Activated CD4-positive, alpha-beta T cell treated with anti-CD3 and anti-CD28 coated beads, Interleukin-2, amount 10 ng/mL, durations not matched to agents 7 days and 5 days (primary cell): ENCODE results near the gene DHRS9. TPM values are rescaled to one million over a fixed set of nuclear protein-coding genes. Genes with fewer than 3 reads are reported as not detected.

ENCODE experiments used
- CTCF ChIA-PET: fragments of 350-600 bp; sonication (Branson Sonifier 250); formaldehyde crosslinking; loops from one replicate; lab custom pipeline; 2021; ENCODE audit warnings: antibody characterized with exemption; lab: Charles Lee
- POLR2A ChIA-PET: fragments of 350-600 bp; sonication (Branson Sonifier 250); formaldehyde crosslinking; loops from one replicate; lab custom pipeline; 2021; ENCODE audit warnings: antibody characterized with exemption; lab: Charles Lee
- DNase-seq: peaks from one replicate; pipeline ENCODE4 v3.0.0-alpha.2; 2020
- H3K27ac Mint-ChIP-seq: one replicate; pipeline ENCODE4 v1.8.0; 2021; ENCODE audit warnings: mild to moderate bottlenecking, moderate library complexity, mixed read lengths
- H3K27me3 Mint-ChIP-seq: one replicate; pipeline ENCODE4 v1.8.0; 2021; ENCODE audit warnings: mixed read lengths
- H3K36me3 Mint-ChIP-seq: one replicate; pipeline ENCODE4 v1.8.0; 2021; ENCODE audit warnings: low read depth, mixed read lengths
- H3K4me1 Mint-ChIP-seq: one replicate; pipeline ENCODE4 v1.8.0; 2021; ENCODE audit warnings: mixed read lengths
- H3K4me3 Mint-ChIP-seq: one replicate; pipeline ENCODE4 v1.8.0; 2021; ENCODE audit warnings: mild to moderate bottlenecking, moderate library complexity, mixed read lengths
- H3K9me3 Mint-ChIP-seq: one replicate; pipeline ENCODE4 v1.8.0; 2021; ENCODE audit warnings: mixed read lengths
- total RNA-seq, 2 experiments: library from RNA; stranded (reverse); gene quantifications; one replicate each; pipeline ENCODE4 v1.2.3, GENCODE V29; 2021

The DHRS9 gene
- not detected for total RNA-seq

- no peaks in the 10 kb centered on the region for H3K36me3 Mint-ChIP-seq
- no peaks in the 10 kb centered on the region for H3K27me3 Mint-ChIP-seq
- POLR2A ChIA-PET = no interaction called here
- peaks cover 24% of the 10 kb centered on the region for H3K4me1 Mint-ChIP-seq
- CTCF ChIA-PET = interaction anchor here (0.9 to 1.0 kb wide), 3 partner anchors 11 to 27 kb away, joined by 3 to 5 read pairs (median 4); no protein-coding TSS in a partner anchor
- no peak within 1 kb of the TSS for H3K4me3 Mint-ChIP-seq
- H3K9me3 Mint-ChIP-seq = peaks cover 5% of the 10 kb centered on the region
- H3K27ac Mint-ChIP-seq = no peak within 1 kb of the TSS
- DNase-seq = no peak
Measured at GRCh38 chr2:169069341-169069740, at the start of gene DHRS9. TSS of gene DHRS9 (plus strand) at chr2:169069563. CDS start at chr2:169081582, 12,019 bp downstream.

GRCh38 chr2:169023161-169023560 lies 46.2 kb upstream of the DHRS9 start:
- H3K9me3 Mint-ChIP-seq = no peaks in the 10 kb centered on the region
- no peaks in the 10 kb centered on the region for H3K36me3 Mint-ChIP-seq
- peaks cover 4% of the 10 kb centered on the region for H3K27me3 Mint-ChIP-seq
- no peak for DNase-seq
- no peak overlapping the region for H3K4me3 Mint-ChIP-seq
- peaks cover 10% of the 10 kb centered on the region for H3K4me1 Mint-ChIP-seq
- POLR2A ChIA-PET = no interaction called here
- CTCF ChIA-PET = interaction anchor here (0.6 kb wide), 1 partner anchor 905 kb away, joined by 4 read pairs; no protein-coding TSS in a partner anchor
- no peak overlapping the region for H3K27ac Mint-ChIP-seq

- ChIA-PET CTCF (interaction anchor here (1.1 to 1.9 kb wide), 2 partner anchors 11 to 662 kb away, joined by 3 to 5 read pairs; no protein-coding TSS in a partner anchor), POLR2A (no interaction called here)
Measured at GRCh38 chr2:169026056-169026455, 43.3 kb upstream of the DHRS9 start.

GRCh38 chr2:169027234-169027633 lies 42.1 kb upstream of the DHRS9 start:
- no peaks in the 10 kb centered on the region for H3K27me3 Mint-ChIP-seq
- no peaks in the 10 kb centered on the region for H3K36me3 Mint-ChIP-seq
- H3K27ac Mint-ChIP-seq = no peak overlapping the region
- H3K9me3 Mint-ChIP-seq = no peaks in the 10 kb centered on the region
- no peak for DNase-seq
- POLR2A ChIA-PET = no interaction called here
- H3K4me1 Mint-ChIP-seq = peaks cover 10% of the 10 kb centered on the region
- H3K4me3 Mint-ChIP-seq = no peak overlapping the region
- CTCF ChIA-PET = no interaction called here

More at GRCh38 chr2:169026056-169026455, 43.3 kb upstream of the DHRS9 start:
- no peak for DNase-seq
- Mint-ChIP-seq H3K36me3 (no peaks in the 10 kb centered on the region), H3K27me3 (no peaks in the 10 kb centered on the region), H3K4me1 (peaks cover 10% of the 10 kb centered on the region), H3K4me3 (no peak overlapping the region), H3K27ac (no peak overlapping the region), H3K9me3 (no peaks in the 10 kb centered on the region)

GRCh38 chr2:169029341-169029740 lies 40.0 kb upstream of the DHRS9 start:
- Mint-ChIP-seq H3K27me3 (no peaks in the 10 kb centered on the region), H3K27ac (no peak overlapping the region), H3K4me3 (no peak overlapping the region), H3K4me1 (peaks cover 13% of the 10 kb centered on the region), H3K9me3 (peaks cover 4% of the 10 kb centered on the region), H3K36me3 (no peaks in the 10 kb centered on the region)
- no peak for DNase-seq
- ChIA-PET POLR2A (no interaction called here), CTCF (interaction anchor here (0.6 kb wide), 1 partner anchor 1963 kb away, joined by 3 read pairs; no protein-coding TSS in a partner anchor)

- ChIA-PET CTCF (interaction anchor here (0.6 kb wide), 1 partner anchor 516 kb away, joined by 4 read pairs; no protein-coding TSS in a partner anchor), POLR2A (no interaction called here)
- Mint-ChIP-seq H3K27ac (no peak within 1 kb of the TSS), H3K9me3 (peaks cover 5% of the 10 kb centered on the region), H3K4me3 (no peak within 1 kb of the TSS), H3K4me1 (peaks cover 4% of the 10 kb centered on the region), H3K27me3 (no peaks in the 10 kb centered on the region), H3K36me3 (no peaks in the 10 kb centered on the region)
- DNase-seq = no peak
Measured at GRCh38 chr2:169031202-169031601, 38.2 kb upstream of the DHRS9 start, which contains the start of gene ABCB11. TSS of gene ABCB11 (minus strand) at chr2:169031324. CDS start at chr2:169018125, 13,199 bp downstream.

GRCh38 chr2:169034256-169034655 lies 35.1 kb upstream of the DHRS9 start:
- DNase-seq = no peak
- CTCF ChIA-PET = interaction anchor here (0.7 kb wide), 1 partner anchor 381 kb away, joined by 3 read pairs; no protein-coding TSS in a partner anchor

GRCh38 chr2:169034984-169035544 lies 34.3 kb upstream of the DHRS9 start:
- DNase-seq = no peak
- POLR2A ChIA-PET = no interaction called here
- Mint-ChIP-seq H3K27me3 (no peaks in the 10 kb centered on the region), H3K4me3 (no peak overlapping the region), H3K36me3 (no peaks in the 10 kb centered on the region), H3K9me3 (peaks cover 5% of the 10 kb centered on the region), H3K4me1 (peaks cover 7% of the 10 kb centered on the region), H3K27ac (no peak overlapping the region)
- CTCF ChIA-PET = no interaction called here

More at GRCh38 chr2:169034256-169034655, 35.1 kb upstream of the DHRS9 start:
- POLR2A ChIA-PET = no interaction called here
- Mint-ChIP-seq H3K27me3 (no peaks in the 10 kb centered on the region), H3K36me3 (no peaks in the 10 kb centered on the region), H3K27ac (no peak overlapping the region), H3K4me3 (no peak overlapping the region), H3K9me3 (peaks cover 5% of the 10 kb centered on the region), H3K4me1 (peaks cover 7% of the 10 kb centered on the region)

- Mint-ChIP-seq H3K27me3 (no peaks in the 10 kb centered on the region), H3K9me3 (peaks cover 5% of the 10 kb centered on the region), H3K4me3 (no peak overlapping the region), H3K36me3 (no peaks in the 10 kb centered on the region), H3K4me1 (peaks cover 8% of the 10 kb centered on the region), H3K27ac (no peak overlapping the region)
- POLR2A ChIA-PET = no interaction called here
- no peak for DNase-seq
- CTCF ChIA-PET = no interaction called here
Measured at GRCh38 chr2:169035887-169036286, 33.5 kb upstream of the DHRS9 start.

GRCh38 chr2:169036736-169037440 lies 32.5 kb upstream of the DHRS9 start:
- CTCF ChIA-PET = interaction anchor here (0.6 to 1.4 kb wide), 2 partner anchors 11 to 416 kb away, joined by 4 to 5 read pairs; no protein-coding TSS in a partner anchor

GRCh38 chr2:169038338-169038757 lies 31.0 kb upstream of the DHRS9 start:
- H3K4me3 Mint-ChIP-seq = no peak overlapping the region

More at GRCh38 chr2:169036736-169037440, 32.5 kb upstream of the DHRS9 start:
- Mint-ChIP-seq H3K4me1 (peaks cover 13% of the 10 kb centered on the region), H3K27me3 (no peaks in the 10 kb centered on the region), H3K4me3 (no peak overlapping the region), H3K9me3 (peaks cover 7% of the 10 kb centered on the region), H3K27ac (no peak overlapping the region), H3K36me3 (peaks cover under 1% of the 10 kb centered on the region)
- no peak for DNase-seq
- POLR2A ChIA-PET = no interaction called here

GRCh38 chr2:169039702-169040101 lies 29.7 kb upstream of the DHRS9 start:
- DNase-seq = no peak
- no peaks in the 10 kb centered on the region for H3K27me3 Mint-ChIP-seq
- H3K4me1 Mint-ChIP-seq = peaks cover 9% of the 10 kb centered on the region
- H3K9me3 Mint-ChIP-seq = peaks cover 23% of the 10 kb centered on the region
- H3K27ac Mint-ChIP-seq = no peak overlapping the region
- POLR2A ChIA-PET = no interaction called here
- CTCF ChIA-PET = no interaction called here
- peaks cover 12% of the 10 kb centered on the region for H3K36me3 Mint-ChIP-seq
- H3K4me3 Mint-ChIP-seq = no peak overlapping the region

More at GRCh38 chr2:169038338-169038757, 31.0 kb upstream of the DHRS9 start:
- H3K27ac Mint-ChIP-seq = no peak overlapping the region
- DNase-seq = no peak
- CTCF ChIA-PET = no interaction called here
- H3K36me3 Mint-ChIP-seq = peaks cover 7% of the 10 kb centered on the region
- H3K27me3 Mint-ChIP-seq = no peaks in the 10 kb centered on the region
- peaks cover 21% of the 10 kb centered on the region for H3K9me3 Mint-ChIP-seq
- POLR2A ChIA-PET = no interaction called here
- peaks cover 13% of the 10 kb centered on the region for H3K4me1 Mint-ChIP-seq

- H3K9me3 Mint-ChIP-seq = peaks cover 34% of the 10 kb centered on the region
- H3K27me3 Mint-ChIP-seq = no peaks in the 10 kb centered on the region
- no peak overlapping the region for H3K4me3 Mint-ChIP-seq
- ChIA-PET CTCF (no interaction called here), POLR2A (interaction anchor here (0.6 kb wide), 1 partner anchor 358 kb away, joined by 3 read pairs; no protein-coding TSS in a partner anchor)
- H3K4me1 Mint-ChIP-seq = peaks cover 9% of the 10 kb centered on the region
- H3K36me3 Mint-ChIP-seq = peaks cover 12% of the 10 kb centered on the region
- H3K27ac Mint-ChIP-seq = no peak overlapping the region
- no peak for DNase-seq
Measured at GRCh38 chr2:169041594-169041993, 27.8 kb upstream of the DHRS9 start.
